KOPT-K1 (cell line): Measurements from ENCODE around the gene ATP2C2.

Source experiments
- H3K27ac ChIP-seq: fragments of 200-600 bp; sonication (generic); 2 replicates; pipeline ENCODE4 v1.5.1; 2016; ENCODE audit warnings: antibody characterized with exemption, mild to moderate bottlenecking, low read depth, low read length; ENCODE audit not compliant: poor library complexity, severe bottlenecking
- H3K36me3 ChIP-seq: fragments of 200-600 bp; sonication (generic); 2 replicates; pipeline ENCODE4 v1.5.1; 2017; ENCODE audit warnings: antibody characterized with exemption, mild to moderate bottlenecking, low read length, moderate library complexity; ENCODE audit not compliant: insufficient read depth
- H3K9me3 ChIP-seq: fragments of 200-600 bp; sonication (generic); 2 replicates; pipeline ENCODE4 v1.5.1; 2017; ENCODE audit warnings: antibody characterized with exemption, low read length, mild to moderate bottlenecking; ENCODE audit not compliant: insufficient read depth, poor library complexity, severe bottlenecking

The ATP2C2 gene

DNA sequence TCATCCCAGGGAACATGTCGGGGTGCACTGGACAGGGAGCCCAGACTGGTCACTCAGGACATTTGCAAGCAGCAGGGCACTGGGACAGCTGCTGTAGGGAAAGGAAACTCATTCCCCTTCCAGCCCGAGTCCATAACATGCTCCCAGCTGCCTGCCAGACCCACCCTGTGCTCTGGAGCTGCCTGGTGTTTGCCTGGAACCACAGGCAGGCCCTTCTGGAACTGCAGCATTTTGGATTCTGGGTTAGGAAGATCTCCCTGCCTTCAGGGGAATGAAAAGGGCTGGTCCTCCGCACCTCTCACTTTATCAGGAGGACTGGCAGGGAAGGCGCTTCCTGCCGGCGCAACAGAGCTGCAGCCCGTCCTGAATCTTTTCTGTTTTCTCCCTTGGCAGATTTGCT is 94.9 kb downstream of the ATP2C2 start:
- H3K27ac ChIP-seq = no peak overlapping the region
- H3K9me3 ChIP-seq = peaks cover 19% of the 10 kb centered on the region
- no peaks in the 10 kb centered on the region for H3K36me3 ChIP-seq

DNA sequence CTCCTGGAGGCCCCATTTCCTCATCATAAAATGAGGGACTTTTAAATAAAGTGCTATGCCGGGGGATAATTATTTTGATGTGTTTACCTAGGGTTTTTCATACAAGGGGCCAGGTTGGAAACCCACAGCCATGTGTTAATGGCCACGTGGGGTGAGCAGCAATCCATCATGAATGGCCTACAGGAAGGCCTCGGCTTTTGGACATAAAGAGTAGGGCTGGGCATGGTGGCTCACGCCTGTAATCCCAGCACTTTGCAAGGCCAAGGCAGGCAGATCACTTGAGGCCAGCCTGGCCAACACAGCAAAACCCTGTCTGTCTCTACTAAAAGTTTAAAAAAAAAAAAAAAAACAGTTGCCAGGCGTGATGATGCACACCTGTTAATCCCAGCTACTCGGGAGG is 95.8 kb downstream of the ATP2C2 start:
- Histone ChIP-seq H3K36me3 (no peaks in the 10 kb centered on the region), H3K9me3 (peaks cover 19% of the 10 kb centered on the region), H3K27ac (no peak overlapping the region)

DNA sequence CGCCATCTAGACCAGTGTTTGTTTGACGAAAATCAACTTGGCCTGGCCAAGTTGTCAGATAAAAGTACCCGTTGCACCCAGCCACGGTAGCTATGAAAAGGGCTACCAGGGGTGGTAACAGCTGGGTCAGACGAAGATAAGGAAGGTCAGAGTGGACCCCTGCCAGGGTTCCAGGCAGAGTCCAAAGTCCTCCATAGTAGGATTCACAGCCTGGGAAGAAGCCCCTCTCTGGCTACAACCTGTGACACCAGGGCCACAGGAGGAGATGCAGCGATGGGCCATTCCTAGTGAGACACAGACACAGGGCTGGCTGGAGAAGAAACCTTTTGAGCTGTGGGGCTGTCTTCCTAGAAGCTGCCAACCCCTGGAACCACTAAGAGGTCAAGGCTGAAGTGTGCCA is 96.8 kb downstream of the ATP2C2 start:
- H3K27ac ChIP-seq = no peak overlapping the region
- H3K36me3 ChIP-seq = no peaks in the 10 kb centered on the region
- peaks cover 19% of the 10 kb centered on the region for H3K9me3 ChIP-seq

DNA sequence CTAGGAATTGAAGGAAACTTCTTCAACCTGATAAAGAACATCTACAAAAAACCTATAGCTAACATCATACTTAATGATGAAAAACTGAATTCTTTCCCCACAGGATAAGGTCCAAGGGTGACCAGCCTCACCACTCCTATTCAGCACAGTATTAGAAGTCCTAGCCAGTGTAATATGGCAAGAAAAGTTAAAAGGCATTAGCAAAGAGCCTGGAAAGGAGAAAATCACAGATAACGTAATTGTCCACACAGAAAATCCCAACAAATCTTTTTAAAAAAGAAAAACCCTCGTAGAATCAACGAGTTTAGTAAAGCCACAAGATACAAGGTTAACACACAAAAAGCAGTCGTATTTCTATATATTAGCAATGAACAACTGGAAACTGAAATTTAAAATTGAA is 98.4 kb downstream of the ATP2C2 start:
- peaks cover 19% of the 10 kb centered on the region for H3K9me3 ChIP-seq
- H3K27ac ChIP-seq = no peak overlapping the region
- no peaks in the 10 kb centered on the region for H3K36me3 ChIP-seq

DNA sequence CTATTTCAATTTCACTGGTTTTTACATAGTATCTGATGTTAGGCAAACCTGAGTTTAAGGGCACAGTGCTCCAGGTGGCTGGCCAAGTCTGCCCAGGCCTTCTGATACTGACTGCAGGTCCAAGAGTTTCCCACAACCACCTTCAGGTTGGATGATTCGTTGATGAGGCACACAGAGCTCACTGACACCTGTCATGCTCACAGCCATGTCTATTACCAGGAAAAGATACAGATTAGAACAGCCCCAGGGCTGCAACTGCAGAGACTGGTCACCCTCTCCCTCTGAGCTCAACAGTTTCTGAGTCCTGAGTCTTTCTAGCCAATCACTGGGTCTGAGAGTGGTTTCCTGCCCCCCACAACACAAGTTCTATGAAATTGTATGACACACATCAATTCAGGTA is 98.9 kb downstream of the ATP2C2 start:
- Histone ChIP-seq H3K27ac (no peak overlapping the region), H3K36me3 (no peaks in the 10 kb centered on the region), H3K9me3 (peaks cover 19% of the 10 kb centered on the region)

DNA sequence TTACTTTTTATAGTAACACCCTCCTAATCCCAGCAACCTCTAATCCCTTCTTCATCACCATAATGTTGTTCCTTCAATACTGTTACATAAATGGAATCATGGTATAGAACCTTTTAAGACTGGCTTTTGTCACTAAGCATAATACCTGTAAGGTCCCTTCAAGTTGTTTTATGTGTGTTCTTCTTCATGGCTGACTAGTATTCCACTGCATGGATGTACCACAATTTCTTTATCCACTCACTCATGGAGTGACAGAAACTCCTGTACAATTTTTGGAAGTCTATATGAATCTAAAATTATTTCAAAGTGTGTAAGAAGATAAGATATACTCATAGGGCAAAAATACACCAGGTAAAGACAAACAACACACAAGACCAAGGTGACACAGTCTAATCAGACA is 99.4 kb downstream of the ATP2C2 start:
- Histone ChIP-seq H3K9me3 (peaks cover 19% of the 10 kb centered on the region), H3K27ac (no peak overlapping the region)

DNA sequence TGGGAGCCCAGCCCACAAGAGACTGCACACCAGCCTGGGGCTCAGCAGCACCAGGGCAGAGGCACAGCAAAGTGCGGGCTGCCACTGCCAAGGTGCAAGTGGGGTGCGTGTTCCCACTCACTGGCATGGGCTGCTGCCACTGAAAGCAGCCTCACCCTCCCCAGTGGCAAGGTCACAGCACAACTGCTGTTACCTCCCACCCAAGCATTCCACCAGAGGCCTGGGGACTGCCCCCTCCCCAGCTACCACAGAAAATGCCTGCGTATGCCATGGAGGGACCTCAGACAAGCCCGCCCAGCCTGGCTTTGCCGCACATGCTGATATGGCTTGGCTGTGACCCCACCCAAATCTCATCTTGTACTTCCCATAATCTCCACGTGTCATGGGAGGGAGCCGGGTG is 103.0 kb downstream of the ATP2C2 start:
- H3K9me3 ChIP-seq = peaks cover 17% of the 10 kb centered on the region
- H3K36me3 ChIP-seq = no peaks in the 10 kb centered on the region
- H3K27ac ChIP-seq = no peak overlapping the region

More for the DNA sequence above, 99.4 kb downstream of the ATP2C2 start:
- no peaks in the 10 kb centered on the region for H3K36me3 ChIP-seq

- Histone ChIP-seq H3K27ac (no peak overlapping the region), H3K36me3 (no peaks in the 10 kb centered on the region)
Measured at GRCh38 chr16:84471966-84472365, 103.6 kb downstream of the ATP2C2 start.

DNA sequence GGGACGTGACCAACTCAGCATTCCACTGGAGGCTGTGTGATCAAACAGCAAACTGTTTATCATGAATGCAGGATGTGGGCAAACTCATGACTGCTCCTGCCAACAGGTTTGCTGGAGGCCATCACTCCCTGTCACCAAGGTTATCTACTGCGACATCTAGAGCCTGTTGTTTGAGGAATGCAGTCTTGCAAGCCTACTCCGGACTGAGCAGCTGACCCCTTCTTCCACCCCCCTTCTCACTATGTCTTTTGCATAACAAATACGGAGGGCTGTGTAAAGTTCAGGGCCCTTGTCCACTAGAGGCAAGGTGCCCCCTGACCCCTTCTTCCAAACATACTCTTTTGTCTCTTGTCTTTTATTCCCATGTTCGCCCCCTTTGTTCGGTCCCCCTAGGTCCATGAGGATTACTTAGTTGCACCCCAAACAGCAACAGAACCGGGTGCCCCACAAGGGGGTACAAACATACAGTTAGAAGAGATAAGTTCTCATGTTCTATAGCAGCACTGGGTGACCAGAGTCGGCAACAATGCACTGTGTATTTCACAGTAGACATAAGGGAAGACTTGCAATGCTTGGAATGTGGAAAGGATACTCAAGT is 107.4 kb downstream of the ATP2C2 start:
- Histone ChIP-seq H3K36me3 (no peaks in the 10 kb centered on the region), H3K27ac (no peak overlapping the region), H3K9me3 (no peaks in the 10 kb centered on the region)

More at GRCh38 chr16:84471966-84472365, 103.6 kb downstream of the ATP2C2 start:
- H3K9me3 ChIP-seq = peaks cover 10% of the 10 kb centered on the region

GRCh38 chr16:84476401-84476800 is 108.1 kb downstream of the ATP2C2 start:
- H3K27ac ChIP-seq = no peak overlapping the region
- H3K36me3 ChIP-seq = no peaks in the 10 kb centered on the region
- H3K9me3 ChIP-seq = no peaks in the 10 kb centered on the region

GRCh38 chr16:84477661-84478060 is 109.3 kb downstream of the ATP2C2 start:
- Histone ChIP-seq H3K36me3 (no peaks in the 10 kb centered on the region), H3K9me3 (no peaks in the 10 kb centered on the region), H3K27ac (no peak overlapping the region)

DNA sequence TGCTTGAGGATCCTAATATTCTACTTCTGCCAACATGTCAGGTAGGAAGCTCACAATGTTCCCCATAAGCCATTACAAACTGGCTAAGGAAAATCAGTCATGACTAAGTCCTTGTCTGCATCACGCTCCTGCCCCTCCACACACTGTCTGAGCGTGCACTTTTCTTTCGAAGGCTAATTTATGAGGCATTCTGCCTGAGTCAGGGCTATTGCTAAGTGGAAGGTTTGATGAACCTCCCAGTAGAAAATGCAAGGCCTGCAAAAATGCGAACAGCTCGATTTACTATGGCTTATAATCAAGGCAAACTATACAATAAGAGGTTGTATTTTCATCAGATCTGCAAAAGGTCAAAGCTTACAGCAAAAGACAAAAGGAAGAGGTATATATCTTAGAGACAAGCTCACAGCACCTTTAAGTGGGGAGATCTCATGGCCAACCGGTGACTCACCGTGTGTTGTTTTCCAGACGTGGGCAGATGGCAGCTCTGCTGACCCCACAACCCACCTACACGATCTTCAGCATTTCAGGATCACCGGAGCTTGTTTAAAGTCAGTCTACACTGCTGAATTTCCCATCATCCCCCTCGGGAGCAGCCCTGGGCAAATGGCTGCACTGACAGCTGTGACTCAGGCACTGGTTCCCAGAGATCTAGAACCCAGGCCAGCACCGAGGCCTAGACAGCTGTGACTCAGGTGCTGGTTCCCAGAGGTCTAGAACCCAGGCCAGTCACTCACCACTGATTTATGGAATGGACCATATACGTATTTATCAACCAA is 110.0 kb downstream of the ATP2C2 start:
- no peaks in the 10 kb centered on the region for H3K9me3 ChIP-seq
- H3K27ac ChIP-seq = no peak overlapping the region
- H3K36me3 ChIP-seq = no peaks in the 10 kb centered on the region

GRCh38 chr16:84479716-84480450 is 111.5 kb downstream of the ATP2C2 start:
- Histone ChIP-seq H3K27ac (no peak overlapping the region), H3K36me3 (no peaks in the 10 kb centered on the region), H3K9me3 (no peaks in the 10 kb centered on the region)

GRCh38 chr16:84481051-84481735 is 112.9 kb downstream of the ATP2C2 start:
- no peaks in the 10 kb centered on the region for H3K9me3 ChIP-seq
- no peak overlapping the region for H3K27ac ChIP-seq
- no peaks in the 10 kb centered on the region for H3K36me3 ChIP-seq
